HepG2 (cell line): Measurements from ENCODE around the gene BTRC. TPM values are rescaled to one million over a fixed set of nuclear protein-coding genes. Genes with fewer than 3 reads are reported as not detected.
A peak's percentile ranks its signal among the peaks of the same experiment; 100 is the strongest.

Experiments used
- ATAC-seq: fragments of 200-7000 bp; cut with Tn5 transposase; 3 replicates; pipeline ENCODE4 v1.9.1; 2020; ENCODE audit warnings: mild to moderate bottlenecking, moderate library complexity
- BruUV-seq: library from RNA; stranded (reverse); fragments of 400-500 nt; replicated peaks from 2 replicates; lab custom pipeline; 2021; lab: Mats Ljungman, UMichigan
- CTCF ChIA-PET: fragments of 300-600 bp; formaldehyde crosslinking; extraction: SDS; loops from one replicate; lab custom pipeline; 2021; ENCODE audit warnings: low total read pairs, inconsistent platforms, low intra/inter-chr PET ratio; lab: Yijun Ruan, JAX
- POLR2A ChIA-PET: fragments of 350-600 bp; sonication (Branson Sonifier 250); formaldehyde crosslinking; loops from one replicate; lab custom pipeline; 2020; ENCODE audit warnings: antibody characterized with exemption, inconsistent platforms; lab: Yijun Ruan, JAX
- DNase-seq: peaks from one replicate; pipeline ENCODE4 v3.0.0-alpha.2; 2015; ENCODE audit warnings: low spot score
- FAIRE-seq: peaks from 3 replicates; lab custom pipeline; 2011; peaks lifted over from hg19 to GRCh38; lab: Jason Lieb, UNC
- H2AFZ ChIP-seq: one replicate; pipeline ENCODE4 v1.6.1; 2011; ENCODE audit warnings: low read length, inconsistent platforms
- H3K27ac ChIP-seq: fragments of 300-600 bp; 3 replicates; pipeline ENCODE4 v1.8.0; 2011; ENCODE audit warnings: mixed run types, mild to moderate bottlenecking, mixed read lengths, low read length, inconsistent platforms; ENCODE audit not compliant: insufficient read depth; ENCODE audit errors: extremely low read length
- H3K27me3 ChIP-seq, 2 experiments: fragments of 200-600 bp in 1 of 2; 2 replicates in 1 of 2; 3 replicates in 1 of 2; pipeline versions ENCODE4 v1.6.0 to v1.8.0; 2011; ENCODE audit warnings: low read length in 2 of 2, mild to moderate bottlenecking in 2 of 2, moderate library complexity in 2 of 2, inconsistent platforms in 1 of 2; ENCODE audit not compliant: insufficient read depth in 2 of 2, control insufficient read depth in 1 of 2
- H3K36me3 ChIP-seq, 2 experiments: fragments of 200-600 bp in 1 of 2; replicated peaks in 1 of 2; 2 replicates in 1 of 2; 3 replicates in 1 of 2; pipeline versions ENCODE4 v1.5.1 to v1.8.0; 2011; ENCODE audit warnings: low read length in 2 of 2, inconsistent platforms in 1 of 2; ENCODE audit not compliant: insufficient read depth in 2 of 2, control insufficient read depth in 1 of 2
- H3K4me1 ChIP-seq: 2 replicates; pipeline ENCODE4 v1.5.1; 2012; ENCODE audit warnings: low read length, inconsistent platforms; ENCODE audit not compliant: insufficient read depth
- H3K4me2 ChIP-seq: 2 replicates; pipeline ENCODE4 v1.6.0; 2011; ENCODE audit warnings: low read depth, low read length, inconsistent platforms
- H3K4me3 ChIP-seq, 3 experiments: fragments of 200-600 bp in 1 of 3; sonication (generic), shearing (Covaris generic) in 1 of 3; replicated peaks in 1 of 3; 2 replicates each; pipeline ENCODE4 v1.5.1; 2011 to 2016; ENCODE audit warnings: low read length in 3 of 3, inconsistent platforms in 2 of 3, low read depth in 2 of 3, mild to moderate bottlenecking in 2 of 3, control low read depth in 1 of 3, mixed read lengths in 1 of 3; ENCODE audit not compliant: insufficient read depth in 1 of 3
- H3K79me2 ChIP-seq: one replicate; pipeline ENCODE4 v1.6.1; 2011; ENCODE audit warnings: low read length, inconsistent platforms; ENCODE audit not compliant: insufficient read depth
- H3K9ac ChIP-seq: 2 replicates; pipeline ENCODE4 v1.6.0; 2011; ENCODE audit warnings: mild to moderate bottlenecking, low read depth, low read length, inconsistent platforms; ENCODE audit not compliant: insufficient read depth
- H3K9me3 ChIP-seq: 2 replicates; pipeline ENCODE4 v1.5.1; 2012; ENCODE audit warnings: mild to moderate bottlenecking, low read length
- H4K20me1 ChIP-seq: 2 replicates; pipeline ENCODE4 v1.6.0; 2011; ENCODE audit warnings: inconsistent platforms, mild to moderate bottlenecking, low read length, moderate library complexity; ENCODE audit not compliant: insufficient read depth
- ATM ChIP-seq: fragments of 450-650 bp; IDR thresholded peaks from 2 replicates; pipeline ENCODE4 v1.7.1; 2017; ENCODE audit warnings: mild to moderate bottlenecking, borderline replicate concordance
- CCAR2 ChIP-seq: fragments of 200-400 bp; formaldehyde crosslinking; optimal IDR thresholded peaks from 2 replicates; pipeline ENCODE3; 2018; ENCODE audit warnings: low read depth, mild to moderate bottlenecking, low read length, moderate library complexity
- EEA1 ChIP-seq: sonication (generic); formaldehyde crosslinking; IDR thresholded peaks from 2 replicates; pipeline ENCODE4 v1.5.1; 2020; ENCODE audit warnings: mild to moderate bottlenecking, missing genetic modification reagents, borderline replicate concordance
- FOXA1 ChIP-seq, 2 experiments: fragments of 450-650 bp in 1 of 2; sonication (generic) in 1 of 2; formaldehyde crosslinking in 1 of 2; IDR thresholded peaks; 2 replicates each; pipeline versions ENCODE4 v1.4.0 to v1.6.1; 2016 to 2020; ENCODE audit warnings: missing genetic modification reagents in 1 of 2
- KAT2B ChIP-seq: fragments of 150-350 bp; IDR thresholded peaks from 2 replicates; pipeline ENCODE4 v1.6.1; 2014; ENCODE audit warnings: low read depth, low read length, borderline replicate concordance
- MAFG ChIP-seq: sonication (generic); formaldehyde crosslinking; IDR thresholded peaks from 2 replicates; pipeline ENCODE4 v1.5.1; 2020; ENCODE audit warnings: mild to moderate bottlenecking, missing genetic modification reagents
- MAX ChIP-seq: IDR thresholded peaks from 2 replicates; pipeline ENCODE4 v1.6.1; 2012; ENCODE audit warnings: inconsistent platforms
- ONECUT2 ChIP-seq: sonication (generic); formaldehyde crosslinking; IDR thresholded peaks from 2 replicates; pipeline ENCODE4 v1.4.0; 2020; ENCODE audit warnings: missing genetic modification reagents
- ZBTB42 ChIP-seq: sonication (generic); formaldehyde crosslinking; IDR thresholded peaks from 2 replicates; pipeline ENCODE4 v1.5.0; 2020; ENCODE audit warnings: mild to moderate bottlenecking, missing genetic modification reagents
- ZNF446 ChIP-seq: sonication (generic); formaldehyde crosslinking; IDR thresholded peaks from 2 replicates; pipeline ENCODE4 v1.5.0; 2020; ENCODE audit warnings: mild to moderate bottlenecking, missing genetic modification reagents
- ZNF577 ChIP-seq: sonication (generic); formaldehyde crosslinking; IDR thresholded peaks from 2 replicates; pipeline ENCODE4 v1.4.0; 2020; ENCODE audit warnings: mild to moderate bottlenecking, low read depth, missing genetic modification reagents, borderline replicate concordance
- ZNF75D ChIP-seq: sonication (generic); formaldehyde crosslinking; IDR thresholded peaks from 2 replicates; pipeline ENCODE4 v1.8.1; 2023; ENCODE audit warnings: missing genetic modification reagents, mild to moderate bottlenecking, borderline replicate concordance
- ZNF781 ChIP-seq: sonication (generic); formaldehyde crosslinking; IDR thresholded peaks from 2 replicates; pipeline ENCODE4 v1.5.1; 2020; ENCODE audit warnings: borderline replicate concordance, mild to moderate bottlenecking, missing genetic modification reagents; ENCODE audit errors: not compliant biosample characterization
- WGBS: methylation state at CpG from one replicate; pipeline ENCODE4 v1.1.6; 2017; ENCODE audit warnings: low lambda C conversion rate; 5-methylcytosine and 5-hydroxymethylcytosine counted together
- in situ Hi-C: cut with HindIII; loops from 2 replicates; pipeline ENCODE4 v1.10.0; 2017; ENCODE audit warnings: low pct_unique_long_range_greater_than_20kb; ENCODE audit not compliant: extremely low pct_ligation_motif_present
- intact Hi-C: fragments of 100-400 bp; cut with micrococcal nuclease; formaldehyde crosslinking; loops from one replicate; pipeline ENCODE4 v1.10.0; 2022; ENCODE audit not compliant: unreplicated experiment
- polyA plus RNA-seq, 8 experiments: library from polyadenylated mRNA; depleted of rRNA in 3 of 8; stranded (reverse) in 7 of 8; unstranded in 1 of 8; fragments of >200 nt; fragmentation: Illumina TruSeq in 4 of 8; extraction: Trizol in 4 of 8; gene quantifications; 2 replicates each; pipeline versions ENCODE4 v1.2.1 to v1.2.3, GENCODE V29; 2011 to 2016; ENCODE audit warnings: low read depth in 4 of 8, missing spikeins in 1 of 8, mixed read lengths in 1 of 8; ENCODE audit not compliant: insufficient read depth in 1 of 8
- total RNA-seq, 5 experiments: library from RNA; depleted of rRNA; stranded (reverse); fragments of >200 nt; fragmentation: Illumina TruSeq; extraction: Trizol; gene quantifications; 2 replicates each; pipeline ENCODE4 v1.2.3, GENCODE V29; 2016; ENCODE audit warnings: low read depth in 1 of 5
- TF ChIP-seq, protein P1 (sequence below): sonication (generic); formaldehyde crosslinking; IDR thresholded peaks from 2 replicates; pipeline ENCODE4 v1.5.0; 2020; ENCODE audit warnings: mild to moderate bottlenecking, missing genetic modification reagents
- TF ChIP-seq, protein P2 (sequence below): sonication (generic); formaldehyde crosslinking; IDR thresholded peaks from 2 replicates; pipeline ENCODE4 v1.8.0; 2022; ENCODE audit warnings: mild to moderate bottlenecking, missing genetic modification reagents

Gene BTRC
- total and polyA plus RNA-seq, 2 of the 13 experiments (the other 11 are each of a cell fraction or from before 2014, with no cell fraction given) = 12.0 to 14.4 TPM

DNA sequence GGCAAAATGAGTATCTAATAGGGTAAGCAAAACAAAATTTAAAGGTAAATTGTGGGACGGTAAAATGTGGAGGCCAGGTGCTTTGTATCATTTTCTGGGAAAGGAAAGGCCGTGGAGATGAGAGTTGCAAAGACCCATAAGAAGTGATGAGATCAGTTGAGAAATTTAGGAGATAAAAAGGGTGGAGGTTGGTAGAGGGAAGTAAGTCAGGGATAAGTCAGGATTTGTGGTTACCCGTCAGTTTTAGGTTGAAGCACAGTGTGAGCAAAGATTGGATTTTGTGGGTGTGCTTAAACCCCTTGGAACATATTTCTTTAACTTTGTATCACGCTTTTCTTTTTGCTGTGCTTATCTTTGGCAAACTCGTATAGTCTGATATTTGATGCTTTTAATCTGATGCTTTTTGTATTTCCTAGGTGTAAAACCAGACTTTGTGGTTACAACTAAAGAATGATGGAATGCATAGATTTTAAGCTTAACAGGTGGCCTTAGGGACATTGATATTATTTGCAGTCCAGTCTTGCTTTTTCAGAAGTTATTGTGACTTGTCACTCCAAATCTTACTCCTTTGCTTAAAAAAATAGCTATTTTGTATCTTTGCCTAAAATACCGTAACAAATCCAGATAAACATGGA, 1.2 kb downstream of the BTRC start (continued):
- TF ChIP-seq ATM = no peak

DNA sequence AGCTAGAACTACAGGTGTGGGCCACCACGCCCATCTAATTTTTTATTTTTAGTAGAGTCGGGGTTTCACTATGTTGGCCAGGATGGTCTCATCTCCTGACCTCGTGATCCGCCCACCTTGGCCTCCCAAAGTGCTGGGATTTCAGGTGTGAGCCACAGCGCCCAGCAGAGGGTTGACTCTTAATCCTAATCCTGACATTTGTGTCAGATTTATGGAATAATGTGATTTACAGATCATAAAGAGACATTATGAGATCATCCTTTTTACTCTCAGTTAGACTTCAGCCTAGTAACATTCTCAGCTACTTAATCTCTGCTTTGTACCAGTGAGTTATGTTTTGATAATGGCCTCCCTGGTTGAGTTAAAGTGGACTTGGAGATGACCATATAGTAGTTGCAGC, 2.2 kb downstream of the BTRC start:
- BruUV-seq = no TSS peak
- no peak for FAIRE-seq

DNA sequence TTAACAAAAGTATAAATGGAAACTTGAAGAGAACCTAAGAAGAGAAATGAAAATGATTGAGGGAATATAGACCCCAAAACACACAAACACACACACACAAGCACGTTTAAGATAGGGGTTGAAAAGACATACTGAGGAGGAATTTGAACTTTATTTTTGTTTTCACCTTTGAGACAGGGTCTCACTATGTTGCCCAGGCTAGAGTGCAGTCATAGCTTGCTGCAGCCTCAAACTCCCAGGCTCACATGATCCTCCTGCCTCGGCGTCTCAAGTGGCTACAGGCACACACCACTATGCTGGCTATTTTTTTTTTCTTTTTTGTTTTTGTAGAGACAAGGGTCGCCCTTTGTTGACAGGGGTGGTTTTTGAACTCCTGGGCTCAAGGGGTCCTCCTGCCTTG, 4.0 kb downstream of the BTRC start:
- ChIA-PET POLR2A (no interaction called here), CTCF (no interaction called here)
- WGBS = 67% methylated on average over 4 of the region's 4 CpGs
- in situ Hi-C loops = no loop called here
- TSS peak; percentile 9 for BruUV-seq
- FAIRE-seq (no peak), DNase-seq (no peak), ATAC-seq (no peak)
- peaks cover 20% of the 10 kb centered on the region for H3K79me2 ChIP-seq
- no peak overlapping the region for H3K4me3 ChIP-seq
- H3K27ac ChIP-seq = no peak overlapping the region
- H3K27me3 ChIP-seq = no peaks in the 10 kb centered on the region
- H4K20me1 ChIP-seq = no peaks in the 10 kb centered on the region
- no peaks in the 10 kb centered on the region for H3K9me3 ChIP-seq
- H2AFZ ChIP-seq = no peak overlapping the region
- H3K36me3 ChIP-seq = no peaks in the 10 kb centered on the region
- H3K4me1 ChIP-seq = peaks cover 37% of the 10 kb centered on the region
- intact Hi-C loops = no loop called here
- H3K9ac ChIP-seq = no peak overlapping the region
- H3K4me2 ChIP-seq = no peak overlapping the region; the same call in 1 of the 2 replicates
- no peak for TF ChIP-seq EEA1 (CRISPR knock-in tag)
- TF ChIP-seq, protein P1, sequence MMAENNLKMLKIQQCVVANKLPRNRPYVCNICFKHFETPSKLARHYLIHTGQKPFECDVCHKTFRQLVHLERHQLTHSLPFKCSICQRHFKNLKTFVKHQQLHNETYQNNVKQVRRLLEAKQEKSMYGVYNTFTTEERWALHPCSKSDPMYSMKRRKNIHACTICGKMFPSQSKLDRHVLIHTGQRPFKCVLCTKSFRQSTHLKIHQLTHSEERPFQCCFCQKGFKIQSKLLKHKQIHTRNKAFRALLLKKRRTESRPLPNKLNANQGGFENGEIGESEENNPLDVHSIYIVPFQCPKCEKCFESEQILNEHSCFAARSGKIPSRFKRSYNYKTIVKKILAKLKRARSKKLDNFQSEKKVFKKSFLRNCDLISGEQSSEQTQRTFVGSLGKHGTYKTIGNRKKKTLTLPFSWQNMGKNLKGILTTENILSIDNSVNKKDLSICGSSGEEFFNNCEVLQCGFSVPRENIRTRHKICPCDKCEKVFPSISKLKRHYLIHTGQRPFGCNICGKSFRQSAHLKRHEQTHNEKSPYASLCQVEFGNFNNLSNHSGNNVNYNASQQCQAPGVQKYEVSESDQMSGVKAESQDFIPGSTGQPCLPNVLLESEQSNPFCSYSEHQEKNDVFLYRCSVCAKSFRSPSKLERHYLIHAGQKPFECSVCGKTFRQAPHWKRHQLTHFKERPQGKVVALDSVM (CRISPR knock-in tag) = peak; percentile 47; the same call in 1 of the 2 replicates
- TF ChIP-seq CCAR2 = no peak
- TF ChIP-seq ZNF75D (CRISPR knock-in tag) = no peak
- TF ChIP-seq, protein P2, sequence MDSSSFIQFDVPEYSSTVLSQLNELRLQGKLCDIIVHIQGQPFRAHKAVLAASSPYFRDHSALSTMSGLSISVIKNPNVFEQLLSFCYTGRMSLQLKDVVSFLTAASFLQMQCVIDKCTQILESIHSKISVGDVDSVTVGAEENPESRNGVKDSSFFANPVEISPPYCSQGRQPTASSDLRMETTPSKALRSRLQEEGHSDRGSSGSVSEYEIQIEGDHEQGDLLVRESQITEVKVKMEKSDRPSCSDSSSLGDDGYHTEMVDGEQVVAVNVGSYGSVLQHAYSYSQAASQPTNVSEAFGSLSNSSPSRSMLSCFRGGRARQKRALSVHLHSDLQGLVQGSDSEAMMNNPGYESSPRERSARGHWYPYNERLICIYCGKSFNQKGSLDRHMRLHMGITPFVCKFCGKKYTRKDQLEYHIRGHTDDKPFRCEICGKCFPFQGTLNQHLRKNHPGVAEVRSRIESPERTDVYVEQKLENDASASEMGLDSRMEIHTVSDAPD (CRISPR knock-in tag) = no peak
- no peak for TF ChIP-seq ONECUT2
- no peak for TF ChIP-seq ZNF781 (CRISPR knock-in tag)
- TF ChIP-seq ZBTB42 (CRISPR knock-in tag) = no peak

More for the DNA sequence above, 2.2 kb downstream of the BTRC start:
- Histone ChIP-seq H3K4me2 (no peak overlapping the region), H3K27ac (no peak overlapping the region), H3K4me3 (no peak overlapping the region), H3K79me2 (peaks cover 20% of the 10 kb centered on the region), H3K27me3 (no peaks in the 10 kb centered on the region), H2AFZ (no peak overlapping the region), H3K36me3 (no peaks in the 10 kb centered on the region), H3K9ac (no peak overlapping the region), H4K20me1 (no peaks in the 10 kb centered on the region), H3K4me1 (peaks cover 37% of the 10 kb centered on the region), H3K9me3 (no peaks in the 10 kb centered on the region)
- TF ChIP-seq KAT2B (no peak), ZNF446 (CRISPR knock-in tag) (no peak), MAX (no peak), ZNF577 (CRISPR knock-in tag) (no peak), MAFG (CRISPR knock-in tag) (no peak), FOXA1 (IDR thresholded peaks at IDR 0.05) (no peak), FOXA1 (CRISPR knock-in tag; IDR thresholded peaks at IDR 0.05) (no peak)
- ChIA-PET POLR2A (no interaction called here), CTCF (no interaction called here)
- in situ Hi-C loops = no loop called here
- DNase-seq (no peak), ATAC-seq (no peak)
- WGBS = 99% methylated on average over 5 of the region's 5 CpGs
- intact Hi-C loops = no loop called here
